PC-3 (cell line): Measurements from ENCODE around the gene LRRC71. TPM values are rescaled to one million over a fixed set of nuclear protein-coding genes. Genes with fewer than 3 reads are reported as not detected.

ENCODE experiments used
- ATAC-seq: fragments of 200-7000 bp; cut with Tn5 transposase; 2 replicates; pipeline ENCODE4 v1.9.1; 2020; ENCODE audit warnings: mild to moderate bottlenecking, moderate library complexity
- Bru-seq: library from RNA; stranded (reverse); fragments of 400-500 nt; gene quantifications from one replicate; lab custom pipeline; 2021; lab: Mats Ljungman, UMichigan
- BruChase-seq, 2 experiments: library from RNA; stranded (reverse); fragments of 400-500 nt; gene quantifications; one replicate each; lab custom pipeline; 2021; lab: Mats Ljungman, UMichigan
- BruUV-seq: library from RNA; stranded (reverse); fragments of 400-500 nt; replicated peaks from 2 replicates; lab custom pipeline; 2021; lab: Mats Ljungman, UMichigan
- CTCF ChIA-PET: fragments of 300-600 bp; sonication (Branson Sonifier 250); formaldehyde crosslinking; loops from one replicate; lab custom pipeline; 2022; ENCODE audit warnings: antibody characterized with exemption; lab: Charles Lee
- POLR2A ChIA-PET: fragments of 300-600 bp; sonication (Branson Sonifier 250); formaldehyde crosslinking; loops from one replicate; lab custom pipeline; 2022; ENCODE audit warnings: antibody characterized with exemption; ENCODE audit not compliant: unreplicated experiment; lab: Charles Lee
- DNase-seq: peaks from one replicate; pipeline ENCODE4 v3.0.0-alpha.2; 2015
- H2AFZ ChIP-seq: fragments of 300-600 bp; sonication (generic); 2 replicates; pipeline ENCODE4 v1.6.0; 2016; ENCODE audit warnings: antibody characterized with exemption, low read length
- H3F3A ChIP-seq: fragments of 300-600 bp; sonication (generic); one replicate; pipeline ENCODE4 v1.6.0; 2017; ENCODE audit warnings: antibody characterized with exemption, low read length, control low read depth, mild to moderate bottlenecking; ENCODE audit not compliant: unreplicated experiment
- H3K27ac ChIP-seq: fragments of 300-600 bp; sonication (generic); 2 replicates; pipeline ENCODE4 v1.5.1; 2016; ENCODE audit warnings: mild to moderate bottlenecking, low read length
- H3K27me3 ChIP-seq: fragments of 300-600 bp; sonication (generic); 2 replicates; pipeline ENCODE4 v1.6.1; 2016; ENCODE audit warnings: low read length, mixed read lengths
- H3K36me3 ChIP-seq: fragments of 300-600 bp; sonication (generic); 2 replicates; pipeline ENCODE4 v1.6.1; 2016; ENCODE audit warnings: low read depth, mixed run types, low read length, mixed read lengths
- H3K4me1 ChIP-seq: fragments of 300-600 bp; sonication (generic); 2 replicates; pipeline ENCODE4 v1.5.1; 2016; ENCODE audit warnings: low read length; ENCODE audit not compliant: insufficient read depth
- H3K4me2 ChIP-seq: fragments of 300-600 bp; sonication (generic); 2 replicates; pipeline ENCODE4 v1.6.0; 2016; ENCODE audit warnings: low read length
- H3K4me3 ChIP-seq: fragments of 300-600 bp; sonication (generic); 2 replicates; pipeline ENCODE4 v1.5.1; 2016; ENCODE audit warnings: mild to moderate bottlenecking, low read length, mixed read lengths
- H3K79me2 ChIP-seq: fragments of 300-600 bp; sonication (generic); 2 replicates; pipeline ENCODE4 v1.6.1; 2017; ENCODE audit warnings: low read length, mixed read lengths
- H3K9ac ChIP-seq: fragments of 300-600 bp; sonication (generic); 2 replicates; pipeline ENCODE4 v1.6.0; 2016; ENCODE audit warnings: mild to moderate bottlenecking, low read length
- H3K9me2 ChIP-seq: fragments of 300-600 bp; sonication (generic); replicated peaks from 2 replicates; pipeline ENCODE4 v1.6.1; 2016; ENCODE audit warnings: mixed run types, low read length, mixed read lengths
- H3K9me3 ChIP-seq: fragments of 300-600 bp; sonication (generic); 2 replicates; pipeline ENCODE4 v1.6.1; 2016; ENCODE audit warnings: low read length, mixed read lengths
- H4K20me1 ChIP-seq: fragments of 300-600 bp; sonication (generic); 2 replicates; pipeline ENCODE4 v1.6.1; 2016; ENCODE audit warnings: low read length, mixed read lengths
- EZH2 ChIP-seq: fragments of 300-600 bp; sonication (generic); IDR thresholded peaks from one replicate; pipeline ENCODE4 v1.6.1; 2017; ENCODE audit warnings: antibody characterized with exemption, mild to moderate bottlenecking, low read length; ENCODE audit not compliant: unreplicated experiment
- EZH2phosphoT487 ChIP-seq: fragments of 300-600 bp; sonication (generic); IDR thresholded peaks from 2 replicates; pipeline ENCODE4 v1.6.1; 2018; ENCODE audit warnings: mild to moderate bottlenecking, antibody characterized with exemption, low read length, borderline replicate concordance
- intact Hi-C: fragments of 100-400 bp; cut with micrococcal nuclease; formaldehyde crosslinking; loops from 2 replicates; pipeline ENCODE4 v1.9.0; 2023
- long read RNA-seq: library from polyadenylated mRNA; unstranded; transcript quantifications from one replicate; pipeline ENCODE4 v2.0.0, GENCODE V29; 2021; ENCODE audit not compliant: unreplicated experiment
- total RNA-seq: library from RNA; depleted of rRNA; stranded (reverse); fragments of >200 nt; gene quantifications from 2 replicates; pipeline ENCODE4 v1.2.3, GENCODE V29; 2014; rRNA removed
- TF ChIP-seq, protein P1 (sequence below): fragments of 300-600 bp; sonication (generic); conservative IDR thresholded peaks from 2 replicates; pipeline ENCODE4 v1.5.1; 2017; ENCODE audit warnings: antibody characterized with exemption, low read depth, mild to moderate bottlenecking, low read length

The LRRC71 gene
- total RNA-seq = 0.11 TPM in 1 of 2 replicates, not detected in the other
- percentile 25 among the genes with signal in this experiment for Bru-seq, nascent RNA
- BruChase-seq, experiment 1, labeled RNA remaining after a 6-hour chase = percentile 46 among the genes with signal in this experiment
- percentile 23 among the genes with signal in this experiment for BruChase-seq, experiment 2, labeled RNA remaining after a 2-hour chase
- long read RNA-seq = 0 reads

DNA sequence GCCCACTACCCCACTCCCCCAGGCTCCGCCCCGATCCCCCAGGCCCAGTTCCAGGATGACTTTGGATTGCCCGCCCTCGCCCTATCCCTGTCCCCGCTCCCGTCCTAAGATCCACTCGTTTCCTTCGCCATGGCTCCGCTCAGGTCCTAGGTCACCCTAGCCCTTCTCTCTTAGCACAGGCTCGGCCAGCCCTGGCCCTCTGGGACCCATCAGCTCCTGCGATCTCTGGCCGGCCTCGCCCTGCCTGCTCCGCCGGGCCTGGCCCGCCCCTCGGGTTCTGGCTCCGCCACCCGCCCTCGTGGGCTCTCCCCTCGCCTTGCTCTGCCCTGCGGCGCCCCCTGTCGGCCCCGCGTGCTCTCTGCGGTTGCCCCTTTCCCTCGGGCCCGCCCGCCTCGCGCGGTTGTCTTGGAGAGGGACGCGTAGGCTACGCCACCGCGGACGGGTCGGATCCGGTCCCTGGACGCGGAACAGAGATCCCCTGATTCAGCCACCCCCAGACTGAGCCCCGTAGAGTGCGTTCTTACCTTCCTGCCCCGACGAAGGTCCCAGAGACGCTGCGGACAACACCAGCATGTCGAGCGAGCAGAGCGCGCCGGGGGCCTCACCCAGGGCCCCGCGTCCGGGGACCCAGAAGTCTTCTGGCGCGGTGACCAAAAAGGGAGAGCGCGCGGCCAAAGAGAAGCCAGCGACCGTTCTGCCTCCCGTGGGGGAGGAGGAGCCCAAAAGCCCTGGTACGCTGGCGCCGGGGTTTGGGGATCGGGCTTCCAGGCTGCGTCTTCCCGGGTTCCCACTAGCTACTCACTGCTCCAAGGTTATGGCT lies at the start of gene LRRC71:
TSS of gene LRRC71 (plus strand) at position 400 of the 820 bp plus-strand sequence. CDS start at position 572, 172 bp downstream.
- Histone ChIP-seq H4K20me1 (no peaks in the 10 kb centered on the region), H3K4me1 (peaks cover 10% of the 10 kb centered on the region), H3K27me3 (no peaks in the 10 kb centered on the region), H2AFZ (no peak within 1 kb of the TSS), H3K36me3 (peaks cover 3% of the 10 kb centered on the region; the same call in 1 of the 2 replicates), H3K9me2 (no peaks in the 10 kb centered on the region), H3K4me3 (no peak within 1 kb of the TSS), H3F3A (no peaks in the 10 kb centered on the region), H3K9ac (no peak within 1 kb of the TSS), H3K79me2 (no peaks in the 10 kb centered on the region), H3K9me3 (no peaks in the 10 kb centered on the region), H3K4me2 (no peak within 1 kb of the TSS), H3K27ac (no peak within 1 kb of the TSS)
- BruUV-seq = no TSS peak
- peak; percentile 46 for DNase-seq
- ChIA-PET POLR2A (interaction anchor here (0.7 kb wide), 1 partner anchor 12 kb away, joined by 3 read pairs; no protein-coding TSS in a partner anchor), CTCF (interaction anchor here (0.6 kb wide), 1 partner anchor 86 kb away, joined by 3 read pairs; no protein-coding TSS in a partner anchor)
- ATAC-seq = peak; percentile 52
- TF ChIP-seq EZH2phosphoT487 (no peak), EZH2 (no peak)
- TF ChIP-seq, protein P1, sequence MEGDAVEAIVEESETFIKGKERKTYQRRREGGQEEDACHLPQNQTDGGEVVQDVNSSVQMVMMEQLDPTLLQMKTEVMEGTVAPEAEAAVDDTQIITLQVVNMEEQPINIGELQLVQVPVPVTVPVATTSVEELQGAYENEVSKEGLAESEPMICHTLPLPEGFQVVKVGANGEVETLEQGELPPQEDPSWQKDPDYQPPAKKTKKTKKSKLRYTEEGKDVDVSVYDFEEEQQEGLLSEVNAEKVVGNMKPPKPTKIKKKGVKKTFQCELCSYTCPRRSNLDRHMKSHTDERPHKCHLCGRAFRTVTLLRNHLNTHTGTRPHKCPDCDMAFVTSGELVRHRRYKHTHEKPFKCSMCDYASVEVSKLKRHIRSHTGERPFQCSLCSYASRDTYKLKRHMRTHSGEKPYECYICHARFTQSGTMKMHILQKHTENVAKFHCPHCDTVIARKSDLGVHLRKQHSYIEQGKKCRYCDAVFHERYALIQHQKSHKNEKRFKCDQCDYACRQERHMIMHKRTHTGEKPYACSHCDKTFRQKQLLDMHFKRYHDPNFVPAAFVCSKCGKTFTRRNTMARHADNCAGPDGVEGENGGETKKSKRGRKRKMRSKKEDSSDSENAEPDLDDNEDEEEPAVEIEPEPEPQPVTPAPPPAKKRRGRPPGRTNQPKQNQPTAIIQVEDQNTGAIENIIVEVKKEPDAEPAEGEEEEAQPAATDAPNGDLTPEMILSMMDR = peak; percentile 68
- intact Hi-C loops = no loop called here

DNA sequence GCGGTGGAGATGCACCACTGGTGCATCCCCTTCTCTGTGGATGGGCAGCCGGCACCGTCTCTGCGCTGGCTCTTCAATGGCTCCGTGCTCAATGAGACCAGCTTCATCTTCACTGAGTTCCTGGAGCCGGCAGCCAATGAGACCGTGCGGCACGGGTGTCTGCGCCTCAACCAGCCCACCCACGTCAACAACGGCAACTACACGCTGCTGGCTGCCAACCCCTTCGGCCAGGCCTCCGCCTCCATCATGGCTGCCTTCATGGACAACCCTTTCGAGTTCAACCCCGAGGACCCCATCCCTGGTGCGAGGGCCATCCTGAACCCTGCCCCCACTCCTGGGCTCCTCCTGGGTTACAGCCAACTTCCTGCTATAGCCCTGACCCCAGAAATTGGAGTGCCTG lies 46.8 kb upstream of the LRRC71 start:
- Histone ChIP-seq H3K36me3 (no peaks in the 10 kb centered on the region), H3K9ac (no peak overlapping the region), H3F3A (no peaks in the 10 kb centered on the region), H3K79me2 (no peaks in the 10 kb centered on the region), H3K4me1 (peaks cover 19% of the 10 kb centered on the region), H3K27me3 (no peaks in the 10 kb centered on the region), H3K27ac (no peak overlapping the region), H3K9me3 (no peaks in the 10 kb centered on the region), H4K20me1 (no peaks in the 10 kb centered on the region), H3K4me3 (no peak overlapping the region), H3K9me2 (0 out of 2 replicates have a peak, but pooled peaks cover 4% of the 10 kb centered on the region), H2AFZ (no peak overlapping the region), H3K4me2 (no peak overlapping the region)
- ChIA-PET POLR2A (no interaction called here), CTCF (no interaction called here)
- intact Hi-C loops = no loop called here
- ATAC-seq (no peak), DNase-seq (no peak)
- no TSS peak for BruUV-seq
- TF ChIP-seq EZH2phosphoT487 = no peak
- TF ChIP-seq, protein P1 = no peak
- no peak for TF ChIP-seq EZH2
